HG03439 (cell line): ENCODE data around the gene TMEM45B.
"Not testable (repeated sequence)": the region's sequence is repeated elsewhere in the genome, so short reads cannot be mapped to it uniquely, and the experiment has no call there.

Experiments used
- ATAC-seq: cut with Tn5 transposase; IDR thresholded peaks from one replicate; pipeline ENCODE4 v1.9.1; 2021; ENCODE audit warnings: mild to moderate bottlenecking, moderate library complexity; ENCODE audit not compliant: unreplicated experiment

The TMEM45B gene

DNA sequence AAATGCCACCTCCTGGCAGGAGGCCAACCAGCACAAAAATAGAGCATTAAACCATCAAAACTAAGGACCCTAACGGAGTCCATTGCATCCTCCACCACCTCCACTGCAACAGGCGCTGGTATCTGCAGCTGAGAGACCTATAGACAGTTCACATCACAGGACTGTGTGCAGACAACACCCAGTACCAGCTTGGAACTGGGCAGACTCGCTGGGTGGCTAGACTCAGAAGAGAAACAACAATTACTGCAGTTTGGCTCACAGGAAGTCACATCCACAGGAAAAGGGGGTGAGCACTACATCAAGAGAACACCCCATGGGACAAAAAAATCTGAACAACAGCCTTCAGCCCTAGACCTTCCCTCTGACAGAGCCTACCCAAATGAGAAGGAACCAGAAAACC lies 11.6 kb upstream of the TMEM45B start:
- no peak for ATAC-seq

DNA sequence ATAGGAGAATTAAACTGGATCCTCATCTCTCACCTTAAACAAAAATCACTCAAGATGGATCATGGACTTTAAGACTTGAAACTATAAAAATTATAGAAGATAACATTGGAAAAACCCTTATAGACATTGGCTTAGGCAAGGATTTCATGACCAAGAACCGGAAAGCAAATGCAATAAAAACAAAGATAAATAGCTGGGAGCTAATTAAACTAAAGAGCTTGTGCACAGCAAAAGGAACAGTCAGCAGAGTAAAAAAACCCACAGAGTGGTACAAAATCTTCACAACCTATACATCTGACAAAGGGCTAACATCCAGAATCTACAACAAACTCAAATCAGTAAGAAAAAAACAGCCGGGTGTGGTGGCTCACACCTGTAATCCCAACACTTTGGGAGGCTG lies 7.4 kb upstream of the TMEM45B start:
- not testable (repeated sequence) for ATAC-seq

DNA sequence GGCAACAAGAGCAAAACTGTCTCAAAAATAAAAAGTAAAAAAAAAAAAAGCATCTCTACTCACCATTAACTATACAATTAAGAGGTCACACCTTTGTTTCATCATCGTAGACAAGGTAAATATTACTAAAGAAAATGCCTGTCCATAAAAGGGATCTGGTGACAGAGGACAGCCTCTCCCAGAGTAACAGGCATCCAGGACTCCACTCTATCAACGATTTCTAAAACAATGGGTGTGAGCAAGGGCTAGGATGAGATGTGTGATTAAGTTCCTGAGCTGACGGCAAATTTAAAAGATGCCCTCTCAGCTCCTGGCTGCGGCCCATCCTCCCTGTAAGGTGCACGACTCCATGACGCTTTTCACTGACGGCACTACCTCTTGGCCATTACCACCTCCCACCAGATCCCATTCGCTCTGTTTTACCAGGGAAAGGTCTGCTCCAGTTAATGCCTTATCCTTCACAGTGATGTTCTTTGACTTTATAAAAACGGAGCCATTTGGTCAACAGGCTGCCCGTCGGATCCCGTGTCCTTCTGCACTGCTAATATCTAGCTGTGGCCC lies 2.3 kb upstream of the TMEM45B start:
- no peak for ATAC-seq

DNA sequence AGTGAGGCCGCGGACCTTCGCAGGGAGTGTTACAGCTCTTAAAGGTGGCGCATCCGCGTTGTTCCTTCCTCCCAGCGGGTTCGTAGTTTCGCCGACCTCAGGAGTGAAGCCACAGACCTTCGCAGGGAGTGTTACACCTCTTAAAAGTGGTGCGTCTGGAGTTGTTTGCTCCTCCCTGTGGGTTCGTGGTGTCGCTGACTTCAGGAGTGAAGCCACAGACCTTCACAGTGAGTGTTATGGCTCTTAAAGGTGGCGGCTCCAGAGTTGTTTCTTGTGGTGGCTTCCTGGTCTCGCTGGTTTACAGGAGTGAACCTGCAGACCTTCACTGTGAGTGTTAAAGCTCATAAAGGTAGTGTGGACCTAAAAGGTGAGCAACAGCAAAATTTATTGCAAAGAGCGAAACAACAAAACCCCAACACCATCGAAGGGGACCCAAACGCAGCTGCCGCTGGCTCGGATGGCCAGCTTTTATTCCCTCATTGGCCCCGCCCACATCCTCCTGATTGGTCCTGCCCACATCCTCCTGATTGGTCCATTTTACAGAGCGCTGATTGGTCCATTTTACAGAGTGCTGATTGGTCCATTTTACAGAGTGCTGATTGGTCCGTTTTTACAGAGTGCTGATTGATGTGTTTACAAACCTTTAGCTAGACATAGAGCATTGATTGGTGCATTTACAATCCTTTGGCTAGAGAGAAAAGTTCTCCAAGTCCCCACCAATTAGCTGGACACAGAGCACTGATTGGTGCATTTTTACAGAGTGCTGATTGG lies 1.2 kb upstream of the TMEM45B start:
- ATAC-seq, result no peak

DNA sequence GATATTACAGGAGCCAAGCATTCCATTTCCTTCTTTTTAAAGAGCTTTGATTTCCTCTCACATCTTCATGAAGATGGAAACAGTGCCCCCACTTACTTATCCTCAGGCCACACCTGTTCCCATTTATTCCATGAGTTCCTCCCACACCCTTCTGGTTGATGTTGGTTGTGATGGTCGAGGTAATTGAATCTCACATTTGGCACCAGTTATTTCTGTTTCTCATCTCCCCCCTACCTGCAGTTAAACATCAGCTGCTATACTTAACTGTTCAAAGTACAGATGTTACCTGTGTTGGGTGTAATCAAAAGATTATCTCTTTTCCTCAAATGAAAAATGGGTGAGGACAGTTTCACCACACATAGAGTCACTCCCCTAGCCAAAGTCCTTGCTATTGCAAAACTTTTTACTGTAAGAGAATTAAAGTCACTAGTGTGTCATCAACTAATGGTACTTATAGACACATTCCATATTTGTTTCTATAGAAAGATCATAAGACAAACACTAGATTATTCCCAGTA lies 1.9 kb downstream of the TMEM45B start:
- no peak for ATAC-seq

DNA sequence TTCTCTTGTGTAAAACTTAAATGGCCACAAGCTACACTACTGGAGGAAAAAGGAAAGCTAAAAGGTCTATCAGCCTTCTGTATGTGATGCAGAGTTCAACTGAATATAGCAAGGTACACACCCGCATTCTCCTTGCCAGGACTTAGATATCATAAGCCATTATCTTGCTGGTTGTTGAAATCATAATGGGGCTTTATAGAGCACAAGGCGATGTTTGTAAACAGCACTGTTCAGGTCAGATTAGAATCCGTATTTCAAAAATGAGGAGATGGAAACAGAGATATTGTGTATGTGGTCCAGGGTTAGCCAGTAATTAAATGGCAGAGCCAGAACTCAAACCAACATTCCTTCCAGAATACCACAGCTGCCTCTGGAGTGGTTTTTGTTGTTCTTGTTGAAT lies 2.6 kb downstream of the TMEM45B start:
- ATAC-seq, result not testable (repeated sequence)

DNA sequence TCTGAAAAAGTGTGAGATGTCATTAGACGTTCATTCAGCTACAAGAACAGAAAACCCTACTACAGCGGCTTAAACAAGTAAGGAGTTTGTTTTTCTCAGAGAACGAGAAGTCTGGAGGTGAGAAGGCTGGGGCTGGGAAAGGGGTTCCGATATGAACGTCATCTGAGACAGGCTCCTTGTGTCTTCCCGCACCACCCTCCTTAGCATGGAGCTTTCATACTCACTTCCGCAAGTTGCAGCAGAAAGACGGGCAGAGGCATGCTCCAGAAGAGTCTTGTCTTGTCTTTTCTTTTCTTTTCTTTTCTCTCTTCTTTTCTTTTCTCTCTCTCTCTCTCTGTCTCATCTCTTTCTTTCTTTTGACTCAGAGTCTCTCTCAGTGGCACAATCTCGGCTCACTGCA lies 3.6 kb downstream of the TMEM45B start:
- no peak for ATAC-seq

DNA sequence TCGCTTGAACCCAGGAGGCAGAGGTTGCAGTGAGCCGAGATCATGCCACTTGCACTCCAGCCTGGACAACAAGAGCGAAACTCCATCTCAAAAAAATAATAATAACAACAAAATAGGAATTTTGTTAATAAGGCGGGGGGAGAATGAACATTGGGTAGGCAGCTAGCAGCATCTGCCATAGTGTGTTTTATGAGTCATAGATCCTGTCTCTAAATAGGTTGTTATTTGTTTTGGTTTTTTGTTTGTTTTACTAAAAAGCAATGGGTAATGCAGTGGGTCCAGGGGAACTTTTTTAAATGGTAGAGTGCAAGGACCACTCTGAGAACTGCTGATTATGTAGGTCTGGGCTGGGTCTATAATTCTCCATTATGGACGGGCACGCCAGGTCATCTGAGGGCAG lies 4.6 kb downstream of the TMEM45B start:
- ATAC-seq, result not testable (repeated sequence)

DNA sequence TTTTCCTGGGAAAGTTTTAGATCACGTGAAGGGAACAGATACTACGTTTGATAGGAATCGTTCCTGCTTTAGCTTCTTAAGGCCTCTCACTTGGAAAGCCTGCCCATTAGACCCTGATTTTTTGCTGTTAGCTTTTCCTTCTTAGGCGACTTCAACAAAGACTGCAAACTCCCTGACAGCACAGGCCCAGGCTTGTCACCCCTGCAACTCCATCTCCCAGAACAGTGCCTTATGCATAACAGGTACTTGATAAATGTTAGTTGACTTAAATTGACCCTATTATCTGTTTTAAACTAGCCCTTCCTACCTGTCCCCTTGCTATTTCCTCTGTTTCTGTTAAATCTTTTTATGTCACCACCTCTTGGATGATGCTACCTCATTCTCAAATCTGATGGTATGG lies 7.6 kb downstream of the TMEM45B start:
- ATAC-seq, result not testable (repeated sequence)

DNA sequence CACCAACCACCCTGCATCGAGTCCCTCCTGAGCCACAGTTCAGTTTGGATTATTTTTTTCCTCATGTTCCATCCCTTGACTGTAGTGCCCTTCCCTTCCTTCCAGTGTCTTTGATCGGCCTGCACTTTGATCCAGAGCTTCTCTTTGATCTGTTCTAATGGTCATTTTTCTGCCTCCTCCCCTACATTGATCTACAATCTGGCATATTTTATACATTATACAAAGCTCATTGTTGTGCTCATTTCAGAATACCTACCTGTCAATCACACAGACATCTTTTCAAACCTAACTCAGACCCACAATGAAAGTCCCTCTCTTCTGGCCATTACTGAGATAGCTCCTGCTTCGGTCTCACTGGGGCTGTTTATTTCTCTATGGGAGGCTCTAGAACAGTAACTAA lies 8.2 kb downstream of the TMEM45B start:
- ATAC-seq, result not testable (repeated sequence)

DNA sequence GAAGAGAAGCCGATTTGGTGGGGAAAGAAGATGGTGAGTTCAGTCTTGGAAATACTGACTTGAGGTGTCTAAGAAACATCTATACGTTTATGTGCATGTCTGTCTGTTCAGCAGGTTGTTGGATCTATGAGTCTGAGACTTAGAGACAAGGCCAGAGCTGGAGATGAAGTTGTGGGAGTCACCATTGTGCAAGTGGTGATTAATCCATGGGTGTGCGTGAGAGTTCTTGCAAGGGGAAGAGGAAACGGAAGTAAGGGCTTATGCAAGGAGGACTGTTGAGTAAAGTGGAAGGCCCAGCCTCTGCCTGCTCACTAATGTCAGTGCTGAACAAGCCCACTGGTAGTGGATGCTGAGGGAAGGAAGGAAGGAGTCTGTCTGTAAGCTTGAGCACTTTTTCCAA lies 9.7 kb downstream of the TMEM45B start:
- no peak for ATAC-seq

DNA sequence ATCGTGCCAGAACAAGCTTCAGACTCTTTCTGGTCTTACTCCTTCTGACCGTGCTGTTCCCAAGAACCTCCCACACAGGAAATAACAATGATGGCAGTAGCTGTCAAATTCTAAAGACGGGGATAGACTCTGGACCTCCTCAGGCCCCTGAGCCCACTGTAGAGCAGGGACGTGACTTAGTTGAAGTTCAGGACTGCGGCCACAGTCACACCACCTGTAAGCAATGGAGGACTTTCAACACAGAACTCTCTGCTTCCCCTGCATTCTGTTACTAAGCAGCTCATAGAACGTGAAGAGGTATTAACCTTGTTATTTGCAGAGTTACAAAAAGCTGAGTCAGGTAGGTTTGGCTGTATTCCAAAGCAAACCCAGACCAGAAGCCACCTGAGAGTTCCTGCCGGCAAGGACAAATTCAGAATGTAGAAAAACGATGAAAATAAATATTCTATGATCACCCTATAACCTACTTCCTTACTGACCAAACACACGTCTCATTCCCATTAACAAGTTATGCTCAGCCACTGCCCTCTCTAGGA lies 12.7 kb downstream of the TMEM45B start:
- no peak for ATAC-seq

DNA sequence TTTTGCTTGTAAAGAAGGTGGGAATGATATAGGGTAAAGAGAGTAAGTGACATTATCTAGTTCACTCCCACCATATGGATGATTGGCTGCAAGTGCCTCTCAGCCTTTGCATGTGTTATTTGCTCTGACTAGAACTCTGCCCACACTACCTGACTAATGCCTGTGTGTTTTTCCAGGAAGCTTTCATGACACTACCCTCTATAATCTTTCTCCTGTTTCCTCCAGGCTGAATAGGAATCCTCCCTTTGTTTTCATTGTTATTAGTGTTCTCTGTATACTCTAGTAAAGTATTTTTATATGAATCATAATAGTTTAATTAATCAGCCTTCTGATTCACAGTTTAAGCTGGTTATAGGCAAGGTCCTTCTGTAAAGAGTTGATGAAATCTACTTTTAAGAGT lies 13.8 kb downstream of the TMEM45B start:
- not testable (repeated sequence) for ATAC-seq

DNA sequence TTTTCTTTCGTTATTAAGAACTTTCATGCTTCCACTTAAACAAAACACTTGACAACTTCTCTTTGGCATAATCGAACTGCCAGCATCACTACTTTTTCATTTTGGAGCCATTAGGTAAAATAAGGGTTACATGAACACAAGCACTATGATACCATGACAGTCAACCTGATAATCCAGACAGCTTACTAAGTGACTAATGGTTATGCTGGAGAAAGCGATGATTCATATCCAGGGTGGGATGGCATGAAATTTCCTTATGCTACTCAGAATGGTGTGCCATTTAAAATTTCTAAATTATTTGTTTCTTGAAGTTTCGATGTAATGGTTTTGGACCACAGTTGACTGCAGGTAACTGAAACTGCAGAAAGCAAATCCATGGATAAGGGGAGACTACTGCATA lies 15.6 kb downstream of the TMEM45B start:
- ATAC-seq, result not testable (repeated sequence)

DNA sequence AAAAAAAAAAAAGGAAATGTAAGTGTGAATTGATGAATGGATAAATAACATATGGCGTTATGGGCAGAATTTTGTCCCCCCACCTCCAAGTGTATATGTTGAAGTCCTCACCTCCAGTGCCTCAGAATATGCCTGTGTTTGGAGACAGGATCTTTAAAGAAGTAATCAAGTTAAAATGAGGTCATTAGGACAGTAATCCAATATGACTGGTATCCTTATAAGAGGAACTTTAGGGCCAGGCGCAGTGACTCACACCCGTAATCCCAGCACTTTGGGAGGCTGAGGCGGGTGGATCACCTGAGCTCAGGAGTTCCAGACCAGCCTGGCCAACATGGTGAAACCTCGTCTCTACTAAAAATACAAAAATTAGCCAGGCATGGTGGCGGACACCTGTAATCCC lies 17.6 kb downstream of the TMEM45B start:
- not testable (repeated sequence) for ATAC-seq

DNA sequence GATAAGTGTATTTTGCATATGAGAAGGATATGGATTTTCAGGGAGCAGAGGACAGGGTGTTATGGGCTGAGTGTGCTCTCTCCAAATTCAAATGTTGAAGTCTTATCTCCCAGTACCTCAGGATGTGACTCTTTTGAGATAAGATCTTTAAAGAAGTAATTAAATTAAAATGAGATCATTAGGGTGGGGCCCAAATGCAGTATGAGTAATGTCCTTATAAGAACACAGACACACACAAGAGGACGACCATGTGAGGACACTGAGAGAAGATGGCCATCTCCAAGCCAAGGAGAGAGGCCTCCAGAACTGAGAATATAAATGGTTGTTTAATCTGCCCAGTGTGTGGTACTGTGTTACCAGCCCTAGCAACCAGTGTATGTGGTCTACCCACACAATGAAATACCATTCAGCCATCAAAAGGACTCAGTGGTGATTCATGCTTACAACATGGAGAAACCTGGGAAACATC lies 20.8 kb downstream of the TMEM45B start:
- ATAC-seq, result not testable (repeated sequence)

DNA sequence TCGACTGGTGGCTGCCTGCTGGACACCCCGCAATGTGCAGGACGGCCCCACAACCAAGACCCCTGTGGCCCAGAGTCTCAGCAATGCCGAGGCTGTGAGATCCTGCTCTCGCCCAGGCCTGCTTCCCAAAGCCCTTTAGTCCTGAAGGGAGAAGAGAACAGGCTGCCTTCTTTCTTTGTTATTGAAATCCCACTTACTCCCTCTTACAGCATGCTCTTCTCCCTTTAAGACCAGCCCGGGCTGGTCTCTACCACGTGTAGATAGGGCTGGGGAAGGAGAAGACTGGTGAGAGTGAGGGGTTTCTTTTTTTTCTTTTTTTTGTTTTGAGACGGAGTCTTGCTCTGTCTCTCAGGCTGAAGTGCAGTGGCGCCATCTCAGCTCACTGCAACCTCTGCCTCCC lies 21.3 kb downstream of the TMEM45B start:
- no peak for ATAC-seq

DNA sequence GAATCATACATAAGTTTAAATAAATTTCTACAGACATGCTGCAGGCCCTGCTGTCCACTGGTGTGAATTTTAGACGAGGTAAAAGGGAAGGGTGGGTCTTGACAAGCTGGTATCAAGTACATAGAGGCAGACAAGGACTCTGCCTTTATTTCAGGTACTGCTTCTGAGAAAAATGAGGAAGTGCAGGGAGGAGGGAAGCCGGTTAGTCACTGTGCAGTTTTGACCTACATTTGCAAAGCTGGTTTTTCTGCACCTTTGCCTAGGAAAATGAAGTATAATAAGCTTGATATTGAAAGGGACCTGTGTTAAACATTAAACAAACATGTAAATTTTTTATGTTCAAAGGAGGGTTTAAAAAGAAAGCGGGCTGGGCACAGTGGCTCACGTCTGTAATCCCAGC lies 24.6 kb downstream of the TMEM45B start:
- ATAC-seq, result no peak

DNA sequence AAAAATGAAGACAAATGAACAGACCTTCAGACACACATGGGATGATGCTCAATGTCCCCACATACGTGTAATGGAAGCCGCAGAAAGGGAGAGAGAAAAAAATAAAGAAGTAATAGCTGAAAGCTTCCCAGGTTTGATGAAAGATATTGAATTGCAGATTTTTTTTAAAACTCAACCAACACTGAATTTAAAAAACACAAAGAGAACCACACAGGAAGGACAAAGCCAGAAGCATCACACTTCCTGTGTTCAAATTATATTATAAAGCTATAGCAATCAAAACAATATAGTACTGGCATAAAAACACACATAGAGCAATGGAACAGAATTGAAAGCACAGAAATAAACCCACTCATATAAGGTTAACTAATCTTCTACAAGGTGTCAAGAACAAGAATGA lies 26.5 kb downstream of the TMEM45B start:
- ATAC-seq, result no peak

DNA sequence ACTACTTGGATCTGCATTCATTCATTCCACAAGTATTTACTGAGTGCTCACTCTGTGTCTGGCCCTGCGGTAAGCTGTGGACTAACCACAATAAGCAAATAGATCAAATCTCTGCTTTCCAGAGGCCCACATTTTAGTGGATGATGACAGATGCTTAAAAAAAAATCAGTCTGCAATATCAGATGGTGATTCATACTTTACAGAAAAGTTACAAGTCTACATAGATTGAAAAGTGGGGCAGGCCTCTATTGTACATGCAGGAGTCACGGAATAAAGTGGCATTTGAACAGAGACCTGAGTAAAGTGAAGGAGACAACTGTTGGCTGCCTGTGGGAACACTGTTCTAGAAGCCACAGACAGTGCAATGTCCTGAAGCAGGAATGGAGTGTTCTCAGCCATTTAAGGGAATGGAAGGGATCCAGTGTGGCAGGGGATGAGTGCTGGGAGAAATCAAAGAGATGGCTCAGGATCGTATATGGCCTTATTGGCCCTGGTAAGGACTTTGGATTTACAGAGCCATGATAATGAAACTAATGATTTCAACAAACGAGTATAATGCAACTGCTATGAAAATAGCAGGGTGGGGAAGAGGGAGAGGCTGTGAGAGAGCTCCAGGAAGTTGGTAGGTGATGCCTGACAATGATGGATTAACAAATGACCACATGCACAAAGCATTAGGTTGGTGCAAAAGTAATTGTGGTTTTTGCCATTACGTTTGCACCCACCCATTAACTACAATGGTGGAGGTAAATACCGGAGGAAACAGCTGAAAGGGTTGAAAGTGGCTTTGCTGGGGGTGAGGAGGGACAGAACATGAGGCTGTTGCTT lies 31.1 kb downstream of the TMEM45B start:
- no peak for ATAC-seq

DNA sequence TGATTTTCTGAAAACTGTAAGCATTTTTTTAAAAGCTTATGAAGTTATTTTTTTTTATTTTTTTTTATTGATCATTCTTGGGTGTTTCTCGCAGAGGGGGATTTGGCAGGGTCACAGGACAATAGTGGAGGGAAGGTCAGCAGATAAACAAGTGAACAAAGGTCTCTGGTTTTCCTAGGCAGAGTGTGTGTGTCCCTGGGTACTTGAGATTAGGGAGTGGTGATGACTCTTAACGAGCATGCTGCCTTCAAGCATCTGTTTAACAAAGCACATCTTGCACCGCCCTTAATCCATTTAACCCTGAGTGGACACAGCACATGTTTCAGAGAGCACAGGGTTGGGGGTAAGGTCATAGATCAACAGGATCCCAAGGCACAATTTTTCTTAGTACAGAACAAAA lies 31.7 kb downstream of the TMEM45B start:
- not testable (repeated sequence) for ATAC-seq
